ENCODE measurements around the gene SELENON. TPM values are rescaled to one million over a fixed set of nuclear protein-coding genes. Genes with fewer than 3 reads are reported as not detected.

The SELENON gene
- total RNA-seq, 3 donors from 2014 or later = 29.6 to 45.1 (median 35.9) TPM

GRCh38 chr1:25763493-25763892, 36.5 kb upstream of the SELENON start:
- H3K4me1 ChIP-seq (ENCODE audit: low read depth) = no peaks in the 10 kb centered on the region
- H3K4me3 ChIP-seq = no peak overlapping the region
- peak; percentile 54 for ATAC-seq
- no peak for DNase-seq
- no peak for TF ChIP-seq CTCF (IDR thresholded peaks at IDR 0.05)
- no peaks in the 10 kb centered on the region for H3K36me3 ChIP-seq (ENCODE audit: low read depth)
- intact Hi-C loops (cut with DNase I, micrococcal nuclease) = no loop called here
- no peaks in the 10 kb centered on the region for H3K9me3 ChIP-seq

- no peak overlapping the region for H3K4me3 ChIP-seq
- TF ChIP-seq CTCF (IDR thresholded peaks at IDR 0.05) = no peak
- H3K9me3 ChIP-seq = no peaks in the 10 kb centered on the region
- H3K4me1 ChIP-seq (ENCODE audit: low read depth) = no peaks in the 10 kb centered on the region
- no peak for ATAC-seq
- intact Hi-C loops (cut with DNase I, micrococcal nuclease) = no loop called here
- no peaks in the 10 kb centered on the region for H3K36me3 ChIP-seq (ENCODE audit: low read depth)
- DNase-seq = no peak
Observed at GRCh38 chr1:25765136-25765922, 34.7 kb upstream of the SELENON start.

- TF ChIP-seq CTCF (IDR thresholded peaks at IDR 0.05) = no peak
- H3K4me3 ChIP-seq = no peak overlapping the region
- no peaks in the 10 kb centered on the region for H3K9me3 ChIP-seq
- peaks cover 4% of the 10 kb centered on the region for H3K4me1 ChIP-seq (ENCODE audit: low read depth)
- intact Hi-C loops (cut with DNase I, micrococcal nuclease) = no loop called here
- H3K36me3 ChIP-seq (ENCODE audit: low read depth) = no peaks in the 10 kb centered on the region
- DNase-seq (no peak), ATAC-seq (no peak)
Observed at GRCh38 chr1:25765923-25766589, 33.9 kb upstream of the SELENON start.

GRCh38 chr1:25766721-25767436, 33.1 kb upstream of the SELENON start:
- intact Hi-C loops (cut with DNase I, micrococcal nuclease) = no loop called here
- H3K4me1 ChIP-seq (ENCODE audit: low read depth) = peaks cover 8% of the 10 kb centered on the region
- DNase-seq (no peak), ATAC-seq (no peak)
- no peak overlapping the region for H3K4me3 ChIP-seq
- TF ChIP-seq CTCF (IDR thresholded peaks at IDR 0.05) = no peak
- no peaks in the 10 kb centered on the region for H3K9me3 ChIP-seq
- H3K36me3 ChIP-seq (ENCODE audit: low read depth) = no peaks in the 10 kb centered on the region

- ATAC-seq = no peak
- Histone ChIP-seq H3K4me1 (ENCODE audit: low read depth) (peaks cover 8% of the 10 kb centered on the region), H3K36me3 (ENCODE audit: low read depth) (no peaks in the 10 kb centered on the region), H3K9me3 (no peaks in the 10 kb centered on the region), H3K4me3 (no peak overlapping the region)
- no peak for DNase-seq
- intact Hi-C loops (cut with DNase I, micrococcal nuclease) = no loop called here
- TF ChIP-seq CTCF (IDR thresholded peaks at IDR 0.05) = no peak
Observed at GRCh38 chr1:25767437-25767770, 32.6 kb upstream of the SELENON start.

Data from mucosa of descending colon (tissue), 3 donors.